ENCODE results near the gene GFPT2.
A peak's percentile ranks its signal among the peaks of the same experiment; 100 is the strongest.

GFPT2 gene

GRCh38 chr5:180353048-180353979, at the start of gene GFPT2:
GFPT2 (minus strand) TSS chr5:180353336; CDS start chr5:180353217, 119 bp downstream.
- peak; percentile 43 to 67 for DNase-seq (ENCODE audit: low read depth in 1 of 2, low spot score in 1 of 2)

GRCh38 chr5:180402716-180403115, 49.6 kb upstream of the GFPT2 start:
- DNase-seq (ENCODE audit: low read depth in 1 of 2, low spot score in 1 of 2) = no peak

- DNase-seq (ENCODE audit: low read depth in 1 of 2, low spot score in 1 of 2) = no peak
Measured at GRCh38 chr5:180401229-180401907, 48.2 kb upstream of the GFPT2 start.

GRCh38 chr5:180400416-180400815, 47.3 kb upstream of the GFPT2 start:
- no peak for DNase-seq (ENCODE audit: low read depth in 1 of 2, low spot score in 1 of 2)

GRCh38 chr5:180399401-180400215, 46.5 kb upstream of the GFPT2 start:
- no peak for DNase-seq (ENCODE audit: low read depth in 1 of 2, low spot score in 1 of 2)

GRCh38 chr5:180396926-180397325, 43.8 kb upstream of the GFPT2 start:
- no peak for DNase-seq (ENCODE audit: low read depth in 1 of 2, low spot score in 1 of 2)

GRCh38 chr5:180395540-180396274, 42.6 kb upstream of the GFPT2 start:
- no peak for DNase-seq (ENCODE audit: low read depth in 1 of 2, low spot score in 1 of 2)

- DNase-seq (ENCODE audit: low read depth in 1 of 2, low spot score in 1 of 2) = no peak
Measured at GRCh38 chr5:180394031-180394636, 41.0 kb upstream of the GFPT2 start.

- no peak for DNase-seq (ENCODE audit: low read depth in 1 of 2, low spot score in 1 of 2)
Measured at GRCh38 chr5:180391276-180391675, 38.1 kb upstream of the GFPT2 start.

- DNase-seq (ENCODE audit: low read depth in 1 of 2, low spot score in 1 of 2) = no peak
Measured at GRCh38 chr5:180390441-180391190, 37.5 kb upstream of the GFPT2 start.

- DNase-seq (ENCODE audit: low read depth in 1 of 2, low spot score in 1 of 2) = no peak
Measured at GRCh38 chr5:180389252-180390101, 36.3 kb upstream of the GFPT2 start.

GRCh38 chr5:180387798-180388197, 34.7 kb upstream of the GFPT2 start:
- DNase-seq (ENCODE audit: low read depth in 1 of 2, low spot score in 1 of 2) = no peak

- DNase-seq (ENCODE audit: low read depth in 1 of 2, low spot score in 1 of 2) = no peak
Measured at GRCh38 chr5:180382926-180383325, 29.8 kb upstream of the GFPT2 start.

GRCh38 chr5:180381851-180382480, 28.8 kb upstream of the GFPT2 start:
- no peak for DNase-seq (ENCODE audit: low read depth in 1 of 2, low spot score in 1 of 2)

- DNase-seq (ENCODE audit: low read depth in 1 of 2, low spot score in 1 of 2) = no peak
Measured at GRCh38 chr5:180381428-180381827, 28.3 kb upstream of the GFPT2 start.

GRCh38 chr5:180380856-180381255, 27.7 kb upstream of the GFPT2 start:
- no peak for DNase-seq (ENCODE audit: low read depth in 1 of 2, low spot score in 1 of 2)

GRCh38 chr5:180380441-180380840, 27.3 kb upstream of the GFPT2 start:
- no peak for DNase-seq (ENCODE audit: low read depth in 1 of 2, low spot score in 1 of 2)

GRCh38 chr5:180379355-180380070, 26.4 kb upstream of the GFPT2 start:
- DNase-seq (ENCODE audit: low read depth in 1 of 2, low spot score in 1 of 2) = no peak

Measured in activated T-helper 1 cell treated with anti-CD3 and anti-CD28 coated beads, Interleukin-2, amount 50 U/mL, for 16 hours (primary cell).